Measurements from ENCODE around the gene KLHDC7B. TPM values are rescaled to one million over a fixed set of nuclear protein-coding genes. Genes with fewer than 3 reads are reported as not detected.

KLHDC7B gene
- total and polyA plus RNA-seq, 2 of the 13 experiments (the other 11 are each of a cell fraction or from before 2014, with no cell fraction given) = 0.11 TPM; not detected in 1

DNA sequence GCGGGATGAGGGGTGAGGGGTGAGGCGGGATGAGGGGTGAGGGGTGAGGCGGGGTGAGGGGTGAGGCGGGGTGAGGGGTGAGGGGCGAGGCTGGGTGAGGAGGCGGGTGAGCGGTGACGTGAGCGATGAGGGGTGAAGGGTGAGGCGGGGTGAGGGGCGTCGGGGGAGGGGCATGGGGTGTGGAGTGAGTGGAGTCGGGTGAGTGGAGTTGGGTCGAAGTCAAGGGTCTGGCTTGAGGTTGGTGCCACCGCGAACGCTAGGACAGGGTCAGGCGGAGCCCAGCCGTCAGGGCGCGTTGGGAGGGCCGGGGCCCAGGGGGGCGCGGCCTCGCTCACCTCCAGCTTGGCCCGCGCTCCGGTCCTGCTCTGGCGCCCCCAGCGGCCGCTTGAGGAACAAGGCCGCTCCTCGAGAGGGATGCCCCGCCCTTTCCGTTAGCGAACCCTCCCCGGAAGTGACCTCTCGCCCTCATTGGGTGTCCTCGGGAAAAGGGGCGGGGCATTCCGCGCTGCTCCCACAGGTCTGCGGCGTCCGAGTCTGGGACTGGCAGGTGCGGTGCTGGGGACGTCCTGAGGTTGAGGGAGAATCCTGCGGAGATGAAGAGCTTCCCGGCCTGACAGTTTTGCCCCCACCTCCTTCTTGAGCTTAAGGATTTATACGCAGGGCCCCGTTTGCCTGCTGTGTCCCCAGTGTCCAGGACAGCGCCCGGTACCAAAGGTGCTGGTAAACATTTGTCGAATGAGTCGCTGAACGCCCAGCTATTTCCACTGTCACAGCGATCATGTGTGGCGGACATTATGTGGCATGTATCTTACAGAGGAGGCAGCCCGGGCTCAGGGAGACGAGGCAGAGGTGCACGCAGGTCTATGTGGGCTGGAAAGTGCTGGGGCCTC, 17.1 kb downstream of the KLHDC7B start, which contains the start of gene SYCE3 (continued):
- TF ChIP-seq FOXP1 (IDR thresholded peaks at IDR 0.05) (no peak), FOXP1 (CRISPR knock-in tag; IDR thresholded peaks at IDR 0.05) (no peak), ZNF780A (CRISPR knock-in tag; IDR thresholded peaks at IDR 0.05) (no peak), HNRNPK (IDR thresholded peaks at IDR 0.05; ENCODE audit: low read depth, low read length, poor library complexity, severe bottlenecking) (peak; percentile 95), ZNF703 (CRISPR knock-in tag; IDR thresholded peaks at IDR 0.05; ENCODE audit: borderline replicate concordance) (no peak), SRF (IDR thresholded peaks at IDR 0.05; ENCODE audit: low read depth, low read length) (peak; percentile 15; the same call in 1 of the 2 replicates), ZNF180 (CRISPR knock-in tag; IDR thresholded peaks at IDR 0.05; ENCODE audit: borderline replicate concordance, low read depth) (no peak), FOXK2 (IDR thresholded peaks at IDR 0.05) (no peak), ZNF530 (CRISPR knock-in tag; IDR thresholded peaks at IDR 0.05; ENCODE audit: low read depth) (no peak), ZNF740 (CRISPR knock-in tag; IDR thresholded peaks at IDR 0.05) (no peak), DMTF1 (CRISPR knock-in tag; IDR thresholded peaks at IDR 0.05) (no peak), RCOR2 (CRISPR knock-in tag; IDR thresholded peaks at IDR 0.05) (no peak), ZXDC (CRISPR knock-in tag; IDR thresholded peaks at IDR 0.05) (no peak), LBX2 (CRISPR knock-in tag; IDR thresholded peaks at IDR 0.05; ENCODE audit: borderline replicate concordance) (no peak), ZBTB38 (CRISPR knock-in tag; IDR thresholded peaks at IDR 0.05) (peak; percentile 61; the same call in 1 of the 2 replicates), KDM4B (CRISPR knock-in tag; IDR thresholded peaks at IDR 0.05) (no peak), ZBTB2 (CRISPR knock-in tag; IDR thresholded peaks at IDR 0.05; ENCODE audit: low read depth) (no peak), ZNF451 (CRISPR knock-in tag; IDR thresholded peaks at IDR 0.05) (no peak)
- TF ChIP-seq, protein P1, sequence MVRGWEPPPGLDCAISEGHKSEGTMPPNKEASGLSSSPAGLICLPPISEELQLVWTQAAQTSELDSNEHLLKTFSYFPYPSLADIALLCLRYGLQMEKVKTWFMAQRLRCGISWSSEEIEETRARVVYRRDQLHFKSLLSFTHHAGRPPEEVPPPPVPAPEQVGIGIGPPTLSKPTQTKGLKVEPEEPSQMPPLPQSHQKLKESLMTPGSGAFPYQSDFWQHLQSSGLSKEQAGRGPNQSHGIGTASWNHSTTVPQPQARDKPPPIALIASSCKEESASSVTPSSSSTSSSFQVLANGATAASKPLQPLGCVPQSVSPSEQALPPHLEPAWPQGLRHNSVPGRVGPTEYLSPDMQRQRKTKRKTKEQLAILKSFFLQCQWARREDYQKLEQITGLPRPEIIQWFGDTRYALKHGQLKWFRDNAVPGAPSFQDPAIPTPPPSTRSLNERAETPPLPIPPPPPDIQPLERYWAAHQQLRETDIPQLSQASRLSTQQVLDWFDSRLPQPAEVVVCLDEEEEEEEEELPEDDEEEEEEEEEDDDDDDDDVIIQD (CRISPR knock-in tag; IDR thresholded peaks at IDR 0.05; ENCODE audit: low read depth) = no peak
